ENCODE measurements around the gene PIP5K1A. TPM values are rescaled to one million over a fixed set of nuclear protein-coding genes. Genes with fewer than 3 reads are reported as not detected.
A peak's percentile ranks its signal among the peaks of the same experiment; 100 is the strongest.
"Not testable (repeated sequence)": the region's sequence is repeated elsewhere in the genome, so short reads cannot be mapped to it uniquely, and the experiment has no call there.

The PIP5K1A gene
- total RNA-seq, 6 donors from 2014 or later: 37.2 to 94.3 (median 70.6) TPM

GRCh38 chr1:151175863-151176262 lies 22.5 kb upstream of the PIP5K1A start, which contains the start of gene TMOD4:
Gene TMOD4, minus strand, starts transcription at chr1:151175981. Its CDS starts 1,106 bp downstream, at chr1:151174875.
- no peaks in the 10 kb centered on the region for H3K4me1 ChIP-seq
- H3K36me3 ChIP-seq: peaks cover 21 to 86% (median 66%) of the 10 kb centered on the region in 4 donors
- no peak for DNase-seq
- peak in 1 of 2 donors; percentile 74 for ATAC-seq (ENCODE audit: low FRiP score in 2 of 2)
- TF ChIP-seq, protein P1, sequence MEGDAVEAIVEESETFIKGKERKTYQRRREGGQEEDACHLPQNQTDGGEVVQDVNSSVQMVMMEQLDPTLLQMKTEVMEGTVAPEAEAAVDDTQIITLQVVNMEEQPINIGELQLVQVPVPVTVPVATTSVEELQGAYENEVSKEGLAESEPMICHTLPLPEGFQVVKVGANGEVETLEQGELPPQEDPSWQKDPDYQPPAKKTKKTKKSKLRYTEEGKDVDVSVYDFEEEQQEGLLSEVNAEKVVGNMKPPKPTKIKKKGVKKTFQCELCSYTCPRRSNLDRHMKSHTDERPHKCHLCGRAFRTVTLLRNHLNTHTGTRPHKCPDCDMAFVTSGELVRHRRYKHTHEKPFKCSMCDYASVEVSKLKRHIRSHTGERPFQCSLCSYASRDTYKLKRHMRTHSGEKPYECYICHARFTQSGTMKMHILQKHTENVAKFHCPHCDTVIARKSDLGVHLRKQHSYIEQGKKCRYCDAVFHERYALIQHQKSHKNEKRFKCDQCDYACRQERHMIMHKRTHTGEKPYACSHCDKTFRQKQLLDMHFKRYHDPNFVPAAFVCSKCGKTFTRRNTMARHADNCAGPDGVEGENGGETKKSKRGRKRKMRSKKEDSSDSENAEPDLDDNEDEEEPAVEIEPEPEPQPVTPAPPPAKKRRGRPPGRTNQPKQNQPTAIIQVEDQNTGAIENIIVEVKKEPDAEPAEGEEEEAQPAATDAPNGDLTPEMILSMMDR (IDR thresholded peaks at IDR 0.05): peak in 3 of 6 experiments; percentile 26 to 28 (median 26)
- no peak for TF ChIP-seq POLR2A (IDR thresholded peaks at IDR 0.05)
- H3K27ac ChIP-seq: no peak within 1 kb of the TSS
- no peaks in the 10 kb centered on the region for H3K27me3 ChIP-seq
- H3K9me3 ChIP-seq: no peaks in the 10 kb centered on the region
- WGBS, 2 donors: 60 to 71% methylated on average over 4 of the region's 4 CpGs
- no peak within 1 kb of the TSS for H3K4me3 ChIP-seq

DNA sequence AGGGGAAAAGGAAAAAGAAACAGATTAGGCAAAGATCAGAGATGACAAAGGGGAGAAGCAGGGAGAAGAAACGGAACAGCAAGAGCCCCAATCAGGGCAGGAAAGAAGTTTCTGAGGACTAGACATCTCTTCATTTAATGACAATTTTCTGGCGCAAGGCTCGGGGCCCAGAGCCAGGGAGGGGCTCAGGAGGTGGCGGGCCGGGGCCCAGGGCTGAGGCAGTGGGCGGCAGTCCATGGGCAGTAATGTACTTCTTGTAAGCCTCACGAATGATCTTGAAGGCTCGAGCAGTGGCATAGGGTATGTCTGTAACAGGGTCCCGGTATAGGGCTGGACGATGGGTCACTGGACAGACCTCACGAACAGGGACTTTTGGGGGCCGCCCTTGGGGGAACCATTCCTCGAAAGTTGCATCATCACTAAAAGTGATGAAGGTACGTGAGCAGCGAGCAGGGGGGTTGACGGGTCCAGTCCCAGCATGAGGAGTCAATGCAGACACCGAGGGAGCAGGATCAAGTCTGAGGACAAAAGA lies 21.8 kb upstream of the PIP5K1A start:
- Histone ChIP-seq H3K4me1 (no peaks in the 10 kb centered on the region), H3K27ac (no peak overlapping the region), H3K4me3 (no peak overlapping the region), H3K36me3 (peaks cover 28 to 87% (median 68%) of the 10 kb centered on the region in 4 donors), H3K9me3 (no peaks in the 10 kb centered on the region), H3K27me3 (no peaks in the 10 kb centered on the region)
- ATAC-seq (ENCODE audit: low FRiP score in 2 of 2) (peak in 1 of 2 donors; percentile 23), DNase-seq (peak in 1 of 2 donors; percentile 56)
- WGBS, 2 donors: 94% methylated on average over 17 of the region's 17 CpGs
- TF ChIP-seq POLR2A (IDR thresholded peaks at IDR 0.05) (no peak), POLR2AphosphoS5 (IDR thresholded peaks at IDR 0.05) (no peak), EP300 (IDR thresholded peaks at IDR 0.05) (no peak)
- TF ChIP-seq, protein P1 (IDR thresholded peaks at IDR 0.05): no peak

- ATAC-seq (ENCODE audit: low FRiP score in 2 of 2) (no peak), DNase-seq (peak in 1 of 2 donors; percentile 23)
- 92 to 96% methylated on average over 10 of the region's 10 CpGs for WGBS, 2 donors
- no peaks in the 10 kb centered on the region for H3K9me3 ChIP-seq
- H3K36me3 ChIP-seq: peaks cover 42 to 68% (median 64%) of the 10 kb centered on the region in 4 donors
- no peaks in the 10 kb centered on the region for H3K27me3 ChIP-seq
- no peak overlapping the region for H3K27ac ChIP-seq
- H3K4me1 ChIP-seq: peaks cover 10 to 16% (median 13%) of the 10 kb centered on the region in 4 donors
- no peak for TF ChIP-seq POLR2AphosphoS5 (IDR thresholded peaks at IDR 0.05)
- TF ChIP-seq, protein P1 (IDR thresholded peaks at IDR 0.05): no peak
- no peak for TF ChIP-seq EP300 (IDR thresholded peaks at IDR 0.05)
- TF ChIP-seq POLR2A (IDR thresholded peaks at IDR 0.05): no peak
- no peak overlapping the region for H3K4me3 ChIP-seq
These were observed 14.1 kb upstream of the PIP5K1A start for GRCh38 chr1:151184211-151184610.

DNA sequence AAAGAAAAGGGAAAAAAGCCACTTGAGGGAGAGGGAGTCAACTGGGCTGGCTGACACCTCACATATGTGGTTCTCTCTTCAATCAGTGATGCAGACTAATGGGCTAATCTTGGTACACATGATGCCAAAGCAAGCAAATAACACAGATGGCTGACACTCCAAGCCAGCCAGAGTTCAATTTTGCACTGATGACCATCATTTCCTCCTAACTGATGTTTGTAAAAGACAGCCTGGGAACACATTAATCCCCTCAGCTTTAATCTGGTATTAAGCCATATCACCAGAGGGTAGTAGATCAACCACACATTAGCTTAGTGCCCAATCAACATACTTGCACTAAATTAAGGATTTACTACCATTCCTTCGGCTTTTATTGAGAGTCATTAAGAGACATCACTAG lies 11.1 kb upstream of the PIP5K1A start:
- WGBS, 2 donors: 94% methylated on average over 1 of the region's 1 CpG
- no peak overlapping the region for H3K27ac ChIP-seq
- peaks cover 23 to 38% (median 35%) of the 10 kb centered on the region in 4 donors for H3K36me3 ChIP-seq
- ATAC-seq (ENCODE audit: low FRiP score in 2 of 2) (no peak), DNase-seq (no peak)
- H3K4me3 ChIP-seq: no peak overlapping the region
- H3K4me1 ChIP-seq: peaks cover 12 to 26% (median 16%) of the 10 kb centered on the region in 4 donors
- H3K9me3 ChIP-seq: no peaks in the 10 kb centered on the region
- no peaks in the 10 kb centered on the region for H3K27me3 ChIP-seq
- TF ChIP-seq, protein P1 (IDR thresholded peaks at IDR 0.05): no peak
- TF ChIP-seq EP300 (IDR thresholded peaks at IDR 0.05) (no peak), POLR2A (IDR thresholded peaks at IDR 0.05) (no peak), POLR2AphosphoS5 (IDR thresholded peaks at IDR 0.05) (no peak)

- Histone ChIP-seq H3K4me3 (peak overlapping the region in 3 of 4 donors; percentile 75 to 88 (median 87)), H3K4me1 (peaks cover 12 to 26% (median 16%) of the 10 kb centered on the region in 4 donors), H3K27ac (peak overlapping the region in 1 of 4 donors; percentile 91), H3K36me3 (peaks cover 20 to 23% (median 21%) of the 10 kb centered on the region in 4 donors)
- H3K9me3 ChIP-seq; ATAC-seq (ENCODE audit: low FRiP score in 2 of 2); H3K27me3 ChIP-seq; DNase-seq: not testable (repeated sequence)
- WGBS, 2 donors: 64 to 70% methylated on average over 8 of the region's 8 CpGs
These were observed 9.7 kb upstream of the PIP5K1A start for GRCh38 chr1:151188667-151189066.
